ENCODE data around the gene PNLIPRP1.

PNLIPRP1 gene

GRCh38 chr10:116614796-116615195, 24.0 kb downstream of the PNLIPRP1 start:
- DNase-seq (ENCODE audit: low spot score), result no peak
- TF ChIP-seq CTCF (conservative IDR thresholded peaks at IDR 0.05; ENCODE audit: low read depth), result no peak
- ChIA-PET POLR2A (ENCODE audit: low non-redundant PET) (no interaction called here), CTCF (interaction anchor here (0.6 to 0.7 kb wide), 2 partner anchors 263 to 1414 kb away, joined by 3 to 4 read pairs; no protein-coding TSS in a partner anchor)
- no peak overlapping the region for H3K27ac ChIP-seq

GRCh38 chr10:116615199-116615776, 24.5 kb downstream of the PNLIPRP1 start:
- no peak for DNase-seq (ENCODE audit: low spot score)
- ChIA-PET POLR2A (ENCODE audit: low non-redundant PET) (no interaction called here), CTCF (interaction anchor here (0.6 to 0.9 kb wide), 3 partner anchors 173 to 559 kb away, joined by 3 to 4 read pairs (median 3); no protein-coding TSS in a partner anchor)
- no peak for TF ChIP-seq CTCF (conservative IDR thresholded peaks at IDR 0.05; ENCODE audit: low read depth)
- H3K27ac ChIP-seq, result no peak overlapping the region

- TF ChIP-seq CTCF (conservative IDR thresholded peaks at IDR 0.05; ENCODE audit: low read depth), result no peak
- no peak within 1 kb of the TSS for H3K27ac ChIP-seq
- DNase-seq (ENCODE audit: low spot score), result no peak
- POLR2A ChIA-PET (ENCODE audit: low non-redundant PET), result no interaction called here
- CTCF ChIA-PET, result interaction anchor here (0.6 kb wide), 2 partner anchors 10 to 100 kb away, joined by 4 read pairs; no protein-coding TSS in a partner anchor
These were observed 30.0 kb downstream of the PNLIPRP1 start, which contains the start of gene PNLIPRP2 for GRCh38 chr10:116620423-116621400. Gene PNLIPRP2, plus strand, starts transcription at chr10:116620953.

GRCh38 chr10:116621476-116621875, 30.7 kb downstream of the PNLIPRP1 start:
- no peak for DNase-seq (ENCODE audit: low spot score)
- ChIA-PET CTCF (no interaction called here), POLR2A (ENCODE audit: low non-redundant PET) (no interaction called here)
- TF ChIP-seq CTCF (conservative IDR thresholded peaks at IDR 0.05; ENCODE audit: low read depth), result no peak
- H3K27ac ChIP-seq, result no peak overlapping the region

GRCh38 chr10:116621934-116622655, 31.3 kb downstream of the PNLIPRP1 start:
- no peak for DNase-seq (ENCODE audit: low spot score)
- no peak for TF ChIP-seq CTCF (conservative IDR thresholded peaks at IDR 0.05; ENCODE audit: low read depth)
- ChIA-PET POLR2A (ENCODE audit: low non-redundant PET) (no interaction called here), CTCF (no interaction called here)
- no peak overlapping the region for H3K27ac ChIP-seq

GRCh38 chr10:116625845-116626244, 35.1 kb downstream of the PNLIPRP1 start:
- ChIA-PET CTCF (interaction anchor here (0.6 to 2.8 kb wide), 2 partner anchors 163 to 264 kb away, joined by 3 to 32 read pairs; no protein-coding TSS in a partner anchor), POLR2A (ENCODE audit: low non-redundant PET) (no interaction called here)
- TF ChIP-seq CTCF (conservative IDR thresholded peaks at IDR 0.05; ENCODE audit: low read depth), result no peak

More at GRCh38 chr10:116625845-116626244, 35.1 kb downstream of the PNLIPRP1 start:
- no peak overlapping the region for H3K27ac ChIP-seq
- no peak for DNase-seq (ENCODE audit: low spot score)
